ENCODE results near the gene SMC6. TPM values are rescaled to one million over a fixed set of nuclear protein-coding genes. Genes with fewer than 3 reads are reported as not detected.

SMC6 gene
- total and polyA plus RNA-seq, 10 of the 15 experiments (the other 5 are each of a cell fraction or from before 2014, with no cell fraction given) = 12.8 to 63.8 (median 38.8) TPM

GRCh38 chr2:17772532-17772931 lies 18.9 kb upstream of the SMC6 start (continued):
- no peak for TF ChIP-seq GABPA (IDR thresholded peaks at IDR 0.05; ENCODE audit: low read depth)
- no peak for TF ChIP-seq RFX5 (IDR thresholded peaks at IDR 0.05; ENCODE audit: low read depth, low read length)
- TF ChIP-seq BACH1 (IDR thresholded peaks at IDR 0.05; ENCODE audit: borderline replicate concordance) = no peak
- TF ChIP-seq NR2C2 (IDR thresholded peaks at IDR 0.05; ENCODE audit: borderline replicate concordance, control insufficient read depth, insufficient read length, low read depth) = no peak
- TF ChIP-seq, protein P1, sequence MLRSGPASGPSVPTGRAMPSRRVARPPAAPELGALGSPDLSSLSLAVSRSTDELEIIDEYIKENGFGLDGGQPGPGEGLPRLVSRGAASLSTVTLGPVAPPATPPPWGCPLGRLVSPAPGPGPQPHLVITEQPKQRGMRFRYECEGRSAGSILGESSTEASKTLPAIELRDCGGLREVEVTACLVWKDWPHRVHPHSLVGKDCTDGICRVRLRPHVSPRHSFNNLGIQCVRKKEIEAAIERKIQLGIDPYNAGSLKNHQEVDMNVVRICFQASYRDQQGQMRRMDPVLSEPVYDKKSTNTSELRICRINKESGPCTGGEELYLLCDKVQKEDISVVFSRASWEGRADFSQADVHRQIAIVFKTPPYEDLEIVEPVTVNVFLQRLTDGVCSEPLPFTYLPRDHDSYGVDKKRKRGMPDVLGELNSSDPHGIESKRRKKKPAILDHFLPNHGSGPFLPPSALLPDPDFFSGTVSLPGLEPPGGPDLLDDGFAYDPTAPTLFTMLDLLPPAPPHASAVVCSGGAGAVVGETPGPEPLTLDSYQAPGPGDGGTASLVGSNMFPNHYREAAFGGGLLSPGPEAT (IDR thresholded peaks at IDR 0.05; ENCODE audit: low read depth) = no peak
- no peak for TF ChIP-seq RUNX3 (IDR thresholded peaks at IDR 0.05; ENCODE audit: low read length)

DNA sequence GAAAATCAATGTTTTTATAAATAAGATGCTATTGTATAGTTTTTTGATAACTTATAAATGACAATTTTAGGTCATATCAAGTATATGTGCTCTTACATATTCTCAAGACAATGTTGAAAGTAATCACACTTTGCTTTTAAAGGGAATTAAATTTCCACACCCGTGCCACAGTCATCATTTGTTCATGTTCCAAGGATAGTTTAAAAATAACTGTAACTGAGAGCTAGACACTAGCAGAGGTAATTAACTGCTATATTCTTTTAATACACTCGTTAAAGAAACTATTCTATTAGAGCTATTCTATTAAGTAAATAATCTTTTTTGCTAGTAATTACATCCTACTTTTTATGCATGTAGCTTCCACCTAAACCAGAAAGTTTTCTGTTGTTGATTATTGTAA lies 18.3 kb upstream of the SMC6 start:
- intact Hi-C loops (cut with micrococcal nuclease; ENCODE audit: unreplicated experiment) = no loop called here
- Histone ChIP-seq H3K27me3 (replicated peaks in 1 of 2; ENCODE audit: control insufficient read depth in 2 of 2, insufficient read depth in 2 of 2, low read length in 1 of 2) (no peaks in the 10 kb centered on the region), H3K4me3 (no peak overlapping the region), H3K9me3 (replicated peaks; ENCODE audit: control insufficient read depth, insufficient read depth, low read length) (no peaks in the 10 kb centered on the region), H3K4me2 (ENCODE audit: control insufficient read depth, insufficient read depth) (no peak overlapping the region), H3K4me1 (ENCODE audit: control insufficient read depth, insufficient read depth, low read length) (no peaks in the 10 kb centered on the region), H3K36me3 (ENCODE audit: control insufficient read depth in 2 of 2, insufficient read depth in 2 of 2, low read length in 1 of 2) (peaks cover 1 to 11% of the 10 kb centered on the region in 2 experiments), H3K27ac (ENCODE audit: control insufficient read depth, insufficient read depth) (no peak overlapping the region), H3K9ac (ENCODE audit: control insufficient read depth, insufficient read depth, low read length) (no peak overlapping the region), H3K79me2 (ENCODE audit: control insufficient read depth, insufficient read depth, low read length) (no peaks in the 10 kb centered on the region), H2AFZ (ENCODE audit: control insufficient read depth, low read depth, low read length) (no peak overlapping the region), H4K20me1 (ENCODE audit: control insufficient read depth, insufficient read depth) (no peaks in the 10 kb centered on the region)
- ChIA-PET CTCF (interaction anchor here (0.8 to 1.4 kb wide), 3 partner anchors 39 to 346 kb away, joined by 3 to 4 read pairs (median 3); no protein-coding TSS in a partner anchor), POLR2A (no interaction called here), SMC1A (ENCODE audit: uncharacterized antibody, unreplicated experiment) (interaction anchor here (0.7 to 1.7 kb wide), 11 partner anchors 9 to 58 kb away, joined by 3 to 9 read pairs (median 3); no protein-coding TSS in a partner anchor), RAD21 (ENCODE audit: unreplicated experiment) (interaction anchor here (0.7 to 1.4 kb wide), 3 partner anchors 9 to 17 kb away, joined by 3 read pairs; no protein-coding TSS in a partner anchor)
- 98% methylated on average over 2 of the region's 2 CpGs for WGBS (ENCODE audit: insufficient coverage, insufficient replicate concordance, low lambda C conversion rate, missing lambda C conversion rate)
- no peak for FAIRE-seq
- no TSS peak for BruUV-seq (replicated peaks)
- no peak for DNase-seq (ENCODE audit: low read depth, low spot score)
- in situ Hi-C loops (cut with MboI) = no loop called here
- no peak for ATAC-seq
- TF ChIP-seq EED (IDR thresholded peaks at IDR 0.05; ENCODE audit: low read depth) = no peak
- no peak for TF ChIP-seq IKZF1 (conservative IDR thresholded peaks at IDR 0.05)
- no peak for TF ChIP-seq NFYB (IDR thresholded peaks at IDR 0.05; ENCODE audit: insufficient read depth, low read depth, low read length)
- TF ChIP-seq POLR2AphosphoS2 (IDR thresholded peaks at IDR 0.05; ENCODE audit: low read depth, low read length) = no peak
- TF ChIP-seq CREM (IDR thresholded peaks at IDR 0.05; ENCODE audit: low read depth) = no peak
- TF ChIP-seq, protein P2, sequence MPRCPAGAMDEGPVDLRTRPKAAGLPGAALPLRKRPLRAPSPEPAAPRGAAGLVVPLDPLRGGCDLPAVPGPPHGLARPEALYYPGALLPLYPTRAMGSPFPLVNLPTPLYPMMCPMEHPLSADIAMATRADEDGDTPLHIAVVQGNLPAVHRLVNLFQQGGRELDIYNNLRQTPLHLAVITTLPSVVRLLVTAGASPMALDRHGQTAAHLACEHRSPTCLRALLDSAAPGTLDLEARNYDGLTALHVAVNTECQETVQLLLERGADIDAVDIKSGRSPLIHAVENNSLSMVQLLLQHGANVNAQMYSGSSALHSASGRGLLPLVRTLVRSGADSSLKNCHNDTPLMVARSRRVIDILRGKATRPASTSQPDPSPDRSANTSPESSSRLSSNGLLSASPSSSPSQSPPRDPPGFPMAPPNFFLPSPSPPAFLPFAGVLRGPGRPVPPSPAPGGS (IDR thresholded peaks at IDR 0.05; ENCODE audit: borderline replicate concordance, insufficient read depth, low read depth, low read length, poor library complexity, severe bottlenecking) = no peak
- no peak for TF ChIP-seq TARDBP (IDR thresholded peaks at IDR 0.05; ENCODE audit: borderline replicate concordance)
- TF ChIP-seq KAT2A (conservative IDR thresholded peaks at IDR 0.05; ENCODE audit: control insufficient read depth, low read depth, low read length) = no peak
- TF ChIP-seq MLLT1 (IDR thresholded peaks at IDR 0.05) = no peak
